Chondrocyte (in vitro differentiated cells): ENCODE data around the gene PILRA. TPM values are rescaled to one million over a fixed set of nuclear protein-coding genes. Genes with fewer than 3 reads are reported as not detected.

Experiments
- DNase-seq: peaks from one replicate; pipeline ENCODE4 v3.0.0; 2021; ENCODE audit warnings: mixed read lengths, low spot score
- H3K27ac Mint-ChIP-seq: one replicate; pipeline ENCODE4 v1.8.0; 2021; ENCODE audit warnings: mild to moderate bottlenecking, moderate library complexity, mixed read lengths; ENCODE audit not compliant: unreplicated experiment
- H3K27me3 Mint-ChIP-seq: 2 replicates; pipeline ENCODE4 v1.8.0; 2021; ENCODE audit warnings: low read depth, mixed read lengths
- H3K36me3 Mint-ChIP-seq: 2 replicates; pipeline ENCODE4 v1.8.0; 2021; ENCODE audit warnings: low read depth, mixed read lengths
- H3K4me1 Mint-ChIP-seq: 2 replicates; pipeline ENCODE4 v1.8.0; 2021; ENCODE audit warnings: low read depth, mild to moderate bottlenecking, mixed read lengths
- H3K4me3 Mint-ChIP-seq: one replicate; pipeline ENCODE4 v1.8.0; 2021; ENCODE audit warnings: mild to moderate bottlenecking, moderate library complexity, mixed read lengths; ENCODE audit not compliant: unreplicated experiment
- H3K9me3 Mint-ChIP-seq: 2 replicates; pipeline ENCODE4 v1.8.0; 2021; ENCODE audit warnings: low read depth, mixed read lengths
- total RNA-seq: library from RNA; stranded (reverse); gene quantifications from 3 replicates; pipeline ENCODE4 v1.2.1, GENCODE V29; 2021
- TF ChIP-seq, protein P1 (sequence below): fragments of 200-600 bp; sonication (generic); IDR thresholded peaks from 2 replicates; pipeline ENCODE4 v1.5.0; 2021; ENCODE audit warnings: antibody characterized with exemption, mild to moderate bottlenecking, moderate library complexity

PILRA gene
- total RNA-seq, 1 donor from 2014 or later = 0.60 TPM

GRCh38 chr7:100387695-100388094 lies 14.4 kb downstream of the PILRA start:
- DNase-seq = no peak
- Mint-ChIP-seq H3K27ac (no peak overlapping the region), H3K27me3 (peaks cover 26% of the 10 kb centered on the region), H3K9me3 (no peaks in the 10 kb centered on the region), H3K4me1 (peaks cover 5% of the 10 kb centered on the region), H3K4me3 (no peak overlapping the region), H3K36me3 (peaks cover 2% of the 10 kb centered on the region)
- TF ChIP-seq, protein P1, sequence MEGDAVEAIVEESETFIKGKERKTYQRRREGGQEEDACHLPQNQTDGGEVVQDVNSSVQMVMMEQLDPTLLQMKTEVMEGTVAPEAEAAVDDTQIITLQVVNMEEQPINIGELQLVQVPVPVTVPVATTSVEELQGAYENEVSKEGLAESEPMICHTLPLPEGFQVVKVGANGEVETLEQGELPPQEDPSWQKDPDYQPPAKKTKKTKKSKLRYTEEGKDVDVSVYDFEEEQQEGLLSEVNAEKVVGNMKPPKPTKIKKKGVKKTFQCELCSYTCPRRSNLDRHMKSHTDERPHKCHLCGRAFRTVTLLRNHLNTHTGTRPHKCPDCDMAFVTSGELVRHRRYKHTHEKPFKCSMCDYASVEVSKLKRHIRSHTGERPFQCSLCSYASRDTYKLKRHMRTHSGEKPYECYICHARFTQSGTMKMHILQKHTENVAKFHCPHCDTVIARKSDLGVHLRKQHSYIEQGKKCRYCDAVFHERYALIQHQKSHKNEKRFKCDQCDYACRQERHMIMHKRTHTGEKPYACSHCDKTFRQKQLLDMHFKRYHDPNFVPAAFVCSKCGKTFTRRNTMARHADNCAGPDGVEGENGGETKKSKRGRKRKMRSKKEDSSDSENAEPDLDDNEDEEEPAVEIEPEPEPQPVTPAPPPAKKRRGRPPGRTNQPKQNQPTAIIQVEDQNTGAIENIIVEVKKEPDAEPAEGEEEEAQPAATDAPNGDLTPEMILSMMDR = no peak

DNA sequence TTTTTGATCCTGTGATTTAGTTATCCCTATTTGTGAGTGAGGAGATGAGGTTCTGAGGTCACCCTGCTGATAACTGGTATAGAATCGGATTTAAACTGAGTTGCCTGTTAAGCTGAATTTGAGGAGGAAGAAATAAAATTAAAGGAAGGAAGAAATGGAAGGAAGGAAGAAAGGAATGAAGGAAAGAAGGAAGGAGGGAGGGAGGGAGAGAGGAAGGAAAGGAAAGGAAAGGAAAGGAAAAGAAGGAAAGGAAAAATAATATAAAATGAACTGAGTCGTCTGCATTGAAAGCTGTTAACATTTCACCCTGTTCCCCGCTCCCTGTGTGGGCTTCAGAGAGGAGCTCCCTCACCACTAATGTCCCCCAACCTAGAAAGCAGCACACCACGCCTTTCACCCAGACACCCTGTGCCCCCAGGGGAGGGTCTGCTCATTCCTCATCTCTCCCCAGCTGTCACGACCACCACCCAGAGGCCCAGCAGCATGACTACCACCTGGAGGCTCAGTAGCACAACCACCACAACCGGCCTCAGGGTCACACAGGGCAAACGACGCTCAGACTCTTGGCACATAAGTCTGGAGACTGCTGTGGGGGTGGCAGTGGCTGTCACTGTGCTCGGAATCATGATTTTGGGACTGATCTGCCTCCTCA lies 16.3 kb downstream of the PILRA start:
- Mint-ChIP-seq H3K27ac (no peak overlapping the region), H3K9me3 (no peaks in the 10 kb centered on the region), H3K4me1 (no peaks in the 10 kb centered on the region), H3K36me3 (peaks cover 2% of the 10 kb centered on the region), H3K4me3 (no peak overlapping the region), H3K27me3 (peaks cover 30% of the 10 kb centered on the region)
- DNase-seq = no peak
- TF ChIP-seq, protein P1 = no peak

DNA sequence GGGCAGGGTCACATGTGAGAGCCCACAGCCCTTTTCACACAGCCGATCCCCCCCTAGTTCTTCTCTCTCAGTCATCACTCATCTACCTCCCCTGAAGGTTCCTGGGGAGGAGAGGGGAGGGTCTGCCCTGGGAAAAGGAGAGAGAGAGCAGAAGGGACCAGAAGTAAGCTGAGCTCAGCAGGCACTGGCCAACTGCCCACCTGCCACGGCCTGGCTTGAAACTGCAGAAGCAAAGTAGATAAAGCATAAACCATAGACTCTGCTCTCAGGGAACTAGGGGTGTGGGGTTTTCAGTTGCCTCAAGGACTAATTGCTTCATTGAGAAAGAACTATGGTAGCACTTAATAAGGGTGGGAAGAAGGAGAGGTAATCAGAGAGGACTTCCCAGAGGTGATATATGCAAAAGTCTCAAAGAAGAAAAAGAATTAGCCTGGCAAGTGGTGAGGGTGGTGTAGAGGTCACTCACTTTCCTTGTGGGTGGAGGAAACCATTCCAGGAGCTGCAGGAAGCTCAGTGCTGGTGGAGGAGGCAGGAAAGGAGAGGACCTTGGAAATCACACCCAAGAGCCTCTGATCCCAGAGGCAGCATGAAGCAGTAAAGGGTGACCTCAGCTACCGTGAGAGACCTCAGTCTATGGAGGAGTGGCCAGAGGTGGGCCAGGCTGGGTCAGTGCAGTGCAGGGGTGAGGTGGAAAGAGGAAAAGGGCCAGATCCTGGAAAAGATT lies 17.2 kb downstream of the PILRA start:
- no peak overlapping the region for H3K4me3 Mint-ChIP-seq

DNA sequence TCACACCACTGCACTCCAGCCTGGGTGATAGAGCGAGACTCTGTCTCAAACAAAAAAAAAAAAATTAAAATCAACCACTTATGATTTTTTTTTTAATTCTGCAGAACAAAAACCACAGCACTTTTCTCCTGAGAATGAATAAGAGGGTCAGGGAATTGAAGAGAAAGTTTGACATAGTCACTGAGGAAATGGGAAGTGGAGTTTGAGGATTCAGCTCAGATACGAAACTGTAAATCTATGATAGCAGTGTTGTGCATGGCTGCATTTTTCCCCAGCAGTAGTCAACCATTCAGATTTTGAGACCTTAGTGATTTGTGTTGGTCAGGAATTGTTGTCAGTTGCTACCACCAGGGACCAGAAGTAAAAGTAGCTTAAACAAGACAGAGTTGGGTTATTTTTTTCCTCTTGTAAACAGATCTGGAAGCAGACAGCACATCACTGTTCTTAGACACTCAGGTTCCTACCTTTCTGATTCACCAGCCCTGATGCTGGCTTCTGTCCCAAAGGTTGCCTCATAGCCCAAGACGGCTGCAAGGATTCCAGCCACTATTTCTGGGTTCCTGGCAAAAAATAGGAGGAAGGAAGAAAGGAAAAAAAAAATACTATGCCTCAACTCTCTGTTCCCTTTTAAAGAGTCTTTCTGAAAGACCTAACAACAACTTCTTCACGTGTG lies 20.1 kb downstream of the PILRA start:
- Mint-ChIP-seq H3K36me3 (peaks cover 2% of the 10 kb centered on the region), H3K27ac (no peak overlapping the region), H3K4me1 (no peaks in the 10 kb centered on the region), H3K9me3 (no peaks in the 10 kb centered on the region), H3K27me3 (peaks cover 50% of the 10 kb centered on the region), H3K4me3 (no peak overlapping the region)
- no peak for DNase-seq
- TF ChIP-seq, protein P1 = no peak

More for the DNA sequence above, 17.2 kb downstream of the PILRA start:
- Mint-ChIP-seq H3K4me1 (no peaks in the 10 kb centered on the region), H3K27me3 (peaks cover 35% of the 10 kb centered on the region), H3K27ac (no peak overlapping the region), H3K36me3 (peaks cover 2% of the 10 kb centered on the region), H3K9me3 (no peaks in the 10 kb centered on the region)
- TF ChIP-seq, protein P1 = no peak
- DNase-seq = no peak

- peaks cover 2% of the 10 kb centered on the region for H3K36me3 Mint-ChIP-seq
- TF ChIP-seq, protein P1 = no peak
- no peak for DNase-seq
- no peaks in the 10 kb centered on the region for H3K9me3 Mint-ChIP-seq
- H3K4me3 Mint-ChIP-seq = no peak overlapping the region
- H3K27me3 Mint-ChIP-seq = peaks cover 52% of the 10 kb centered on the region
- H3K4me1 Mint-ChIP-seq = no peaks in the 10 kb centered on the region
- H3K27ac Mint-ChIP-seq = no peak overlapping the region
Observed at GRCh38 chr7:100394077-100394476, 20.8 kb downstream of the PILRA start.
